GM23248 (cell line): ENCODE data around the gene PNMA1. TPM values are rescaled to one million over a fixed set of nuclear protein-coding genes. Genes with fewer than 3 reads are reported as not detected.

ENCODE experiments used
- DNase-seq: peaks from one replicate; pipeline ENCODE4 v3.0.0-alpha.2; 2015
- H2AFZ ChIP-seq: fragments of 200-600 bp; sonication (generic); 2 replicates; pipeline ENCODE4 v1.6.1; 2016; ENCODE audit warnings: antibody characterized with exemption
- H3F3A ChIP-seq: fragments of 200-600 bp; sonication (generic); 2 replicates; pipeline ENCODE4 v1.6.1; 2016; ENCODE audit warnings: mild to moderate bottlenecking, antibody characterized with exemption, mixed run types; ENCODE audit not compliant: insufficient read depth
- H3K27ac ChIP-seq: fragments of 200-600 bp; sonication (generic); 2 replicates; pipeline ENCODE4 v1.5.1; 2016; ENCODE audit warnings: mild to moderate bottlenecking
- H3K27me3 ChIP-seq: fragments of 200-600 bp; sonication (generic); replicated peaks from 2 replicates; pipeline ENCODE4 v1.6.1; 2016; ENCODE audit warnings: mild to moderate bottlenecking; ENCODE audit not compliant: insufficient read depth
- H3K36me3 ChIP-seq: fragments of 200-600 bp; sonication (generic); 2 replicates; pipeline ENCODE4 v1.6.1; 2016; ENCODE audit warnings: low read depth, mild to moderate bottlenecking
- H3K4me1 ChIP-seq: fragments of 200-600 bp; sonication (generic); 2 replicates; pipeline ENCODE4 v1.6.1; 2016; ENCODE audit warnings: mild to moderate bottlenecking; ENCODE audit not compliant: insufficient read depth
- H3K4me2 ChIP-seq: fragments of 200-600 bp; sonication (generic); one replicate; pipeline ENCODE4 v1.6.1; 2016; ENCODE audit warnings: mild to moderate bottlenecking; ENCODE audit not compliant: unreplicated experiment
- H3K4me3 ChIP-seq: fragments of 200-600 bp; sonication (generic); 2 replicates; pipeline ENCODE4 v1.5.1; 2016; ENCODE audit warnings: mild to moderate bottlenecking
- H3K79me2 ChIP-seq: fragments of 200-600 bp; sonication (generic); 2 replicates; pipeline ENCODE4 v1.6.1; 2016; ENCODE audit warnings: mild to moderate bottlenecking; ENCODE audit not compliant: insufficient read depth
- H3K9ac ChIP-seq: fragments of 200-600 bp; sonication (generic); 2 replicates; pipeline ENCODE4 v1.6.1; 2016; ENCODE audit warnings: mild to moderate bottlenecking
- H3K9me2 ChIP-seq: fragments of 200-600 bp; sonication (generic); 2 replicates; pipeline ENCODE4 v1.6.1; 2016; ENCODE audit warnings: mixed run types, mild to moderate bottlenecking, moderate library complexity; ENCODE audit not compliant: insufficient read depth
- H3K9me3 ChIP-seq: fragments of 200-600 bp; sonication (generic); one replicate; pipeline ENCODE4 v1.6.1; 2017; ENCODE audit warnings: low read depth
- H4K20me1 ChIP-seq: fragments of 200-600 bp; sonication (generic); 2 replicates; pipeline ENCODE4 v1.6.0; 2016; ENCODE audit not compliant: insufficient read depth
- EZH2 ChIP-seq: fragments of 200-600 bp; sonication (generic); IDR thresholded peaks from 2 replicates; pipeline ENCODE4 v1.6.1; 2018; ENCODE audit warnings: antibody characterized with exemption, mild to moderate bottlenecking; ENCODE audit not compliant: insufficient read depth, poor library complexity, severe bottlenecking
- EZH2phosphoT487 ChIP-seq: fragments of 200-600 bp; sonication (generic); IDR thresholded peaks from 2 replicates; pipeline ENCODE4 v1.6.1; 2018; ENCODE audit warnings: antibody characterized with exemption, moderate library complexity, mild to moderate bottlenecking, low read depth; ENCODE audit not compliant: insufficient read depth
- WGBS, 2 experiments: methylation state at CpG; one replicate each; pipeline ENCODE4 v1.1.6; 2015 to 2017; ENCODE audit warnings: low lambda C conversion rate in 2 of 2, low coverage in 1 of 2; ENCODE audit errors: missing lambda C conversion rate in 2 of 2; 5-methylcytosine and 5-hydroxymethylcytosine counted together
- in situ Hi-C: fragments of 300-500 bp; cut with MboI; formaldehyde crosslinking; loops from 2 replicates; pipeline ENCODE4 v1.15.0; 2020
- polyA plus RNA-seq: library from polyadenylated mRNA; unstranded; fragments of >200 nt; fragmentation: Nextera tagmentation; extraction: Ambion mirVana; gene quantifications from 2 replicates; pipeline ENCODE4 v1.2.1, GENCODE V29; 2016
- total RNA-seq: library from RNA; depleted of rRNA; stranded (reverse); fragments of >200 nt; shearing (Covaris generic); gene quantifications from 2 replicates; pipeline ENCODE4 v1.2.3, GENCODE V29; 2014

Gene PNMA1
- total and polyA plus RNA-seq, 2 experiments from 2014 or later = 14.2 to 64.7 TPM

DNA sequence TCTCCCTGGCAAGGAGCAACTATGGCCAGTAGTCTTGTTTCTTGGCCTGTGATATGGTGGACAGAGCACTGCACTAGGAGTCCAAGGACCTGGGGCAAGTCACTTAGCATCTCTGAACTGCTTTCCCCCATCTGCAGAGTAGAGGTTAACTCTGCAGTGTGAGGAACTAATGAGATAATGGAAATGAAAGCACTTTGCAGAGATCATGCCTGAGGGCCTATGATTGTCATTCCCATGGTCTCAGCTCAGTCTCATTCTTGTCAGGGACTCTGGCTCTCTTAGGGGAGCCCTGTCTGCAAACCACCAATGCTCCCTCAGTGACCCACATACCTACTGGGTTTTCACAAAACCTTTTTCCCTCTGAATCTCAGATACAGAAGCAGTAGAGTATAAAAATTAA, 6.5 kb upstream of the PNMA1 start:
- H3K4me1 ChIP-seq = peaks cover 29% of the 10 kb centered on the region

DNA sequence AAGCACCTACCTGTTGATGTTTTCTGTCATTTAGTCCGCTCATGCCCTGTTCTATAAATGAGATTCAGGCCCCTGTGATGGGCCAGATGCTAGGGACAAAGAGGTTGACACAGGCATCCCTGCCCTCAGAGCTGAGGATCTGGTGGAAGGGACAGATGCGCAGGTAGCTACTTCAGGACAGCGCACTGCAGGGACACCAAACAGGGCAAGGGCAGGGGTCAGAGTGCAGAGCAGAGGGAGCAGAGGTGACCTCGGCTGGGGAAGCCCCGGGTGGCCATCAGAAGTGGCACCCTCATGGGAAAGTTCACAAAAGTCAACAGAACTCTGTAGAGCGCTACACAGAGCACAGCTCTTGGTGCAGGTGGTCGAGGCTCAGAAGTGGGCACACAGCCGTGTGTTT, 5.6 kb upstream of the PNMA1 start:
- Histone ChIP-seq H3K4me1 (peaks cover 25% of the 10 kb centered on the region), H3K9ac (no peak overlapping the region), H3K4me3 (no peak overlapping the region), H3K79me2 (peaks cover 5% of the 10 kb centered on the region; the same call in 1 of the 2 replicates), H3K4me2 (no peak overlapping the region), H3K27ac (no peak overlapping the region), H3K9me3 (no peaks in the 10 kb centered on the region), H3K9me2 (no peaks in the 10 kb centered on the region), H3F3A (peaks cover 45% of the 10 kb centered on the region), H3K36me3 (peaks cover 29% of the 10 kb centered on the region), H4K20me1 (no peaks in the 10 kb centered on the region), H3K27me3 (no peaks in the 10 kb centered on the region), H2AFZ (no peak overlapping the region)
- no peak for DNase-seq
- 89% methylated on average over 8 of the region's 8 CpGs for WGBS, 2 experiments
- in situ Hi-C loops = no loop called here
- TF ChIP-seq EZH2 (no peak), EZH2phosphoT487 (no peak)

More for the DNA sequence above, 6.5 kb upstream of the PNMA1 start:
- H3K36me3 ChIP-seq = peaks cover 30% of the 10 kb centered on the region
- no peaks in the 10 kb centered on the region for H3K9me2 ChIP-seq
- no peak overlapping the region for H3K9ac ChIP-seq
- H3K27me3 ChIP-seq = no peaks in the 10 kb centered on the region
- TF ChIP-seq EZH2phosphoT487 (no peak), EZH2 (no peak)
- H3K27ac ChIP-seq = no peak overlapping the region
- peaks cover 45% of the 10 kb centered on the region for H3F3A ChIP-seq
- no peak overlapping the region for H2AFZ ChIP-seq
- no peak overlapping the region for H3K4me3 ChIP-seq
- H3K9me3 ChIP-seq = no peaks in the 10 kb centered on the region
- in situ Hi-C loops = no loop called here
- H3K79me2 ChIP-seq = peaks cover 5% of the 10 kb centered on the region; the same call in 1 of the 2 replicates
- H3K4me2 ChIP-seq = no peak overlapping the region
- no peak for DNase-seq
- H4K20me1 ChIP-seq = no peaks in the 10 kb centered on the region

DNA sequence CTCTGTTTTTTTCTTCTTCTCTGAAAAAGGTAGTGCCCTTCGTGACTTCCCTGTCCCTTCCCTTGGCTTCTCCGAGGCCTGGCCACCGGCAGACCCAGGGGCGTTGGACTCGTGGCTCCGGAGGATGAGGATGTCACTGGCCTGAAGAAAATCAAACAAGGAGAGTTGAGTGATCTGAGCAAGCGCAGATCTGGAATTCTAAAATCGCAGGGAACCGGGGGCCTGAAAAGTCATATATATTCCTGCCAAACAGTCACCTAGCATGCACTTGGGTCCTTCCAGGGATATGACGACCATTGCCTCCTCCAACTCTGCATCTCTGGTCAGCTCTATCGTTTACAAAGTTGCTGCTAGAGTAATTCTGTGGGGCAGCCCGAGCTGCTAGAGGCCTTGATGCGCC, 5.2 kb upstream of the PNMA1 start:
- peaks cover 45% of the 10 kb centered on the region for H3F3A ChIP-seq
- DNase-seq = no peak
- H3K27me3 ChIP-seq = no peaks in the 10 kb centered on the region
- WGBS, 2 experiments = 85 to 87% methylated on average over 13 of the region's 13 CpGs
- H3K79me2 ChIP-seq = peaks cover 5% of the 10 kb centered on the region; the same call in 1 of the 2 replicates
- H3K9me2 ChIP-seq = no peaks in the 10 kb centered on the region
- in situ Hi-C loops = no loop called here
- no peak overlapping the region for H3K27ac ChIP-seq
- H4K20me1 ChIP-seq = no peaks in the 10 kb centered on the region
- H3K4me3 ChIP-seq = no peak overlapping the region
- H3K36me3 ChIP-seq = peaks cover 29% of the 10 kb centered on the region
- H3K9ac ChIP-seq = no peak overlapping the region
- H3K9me3 ChIP-seq = no peaks in the 10 kb centered on the region
- H3K4me2 ChIP-seq = no peak overlapping the region
- no peak overlapping the region for H2AFZ ChIP-seq
- peaks cover 24% of the 10 kb centered on the region for H3K4me1 ChIP-seq
- TF ChIP-seq EZH2 (no peak), EZH2phosphoT487 (no peak)

DNA sequence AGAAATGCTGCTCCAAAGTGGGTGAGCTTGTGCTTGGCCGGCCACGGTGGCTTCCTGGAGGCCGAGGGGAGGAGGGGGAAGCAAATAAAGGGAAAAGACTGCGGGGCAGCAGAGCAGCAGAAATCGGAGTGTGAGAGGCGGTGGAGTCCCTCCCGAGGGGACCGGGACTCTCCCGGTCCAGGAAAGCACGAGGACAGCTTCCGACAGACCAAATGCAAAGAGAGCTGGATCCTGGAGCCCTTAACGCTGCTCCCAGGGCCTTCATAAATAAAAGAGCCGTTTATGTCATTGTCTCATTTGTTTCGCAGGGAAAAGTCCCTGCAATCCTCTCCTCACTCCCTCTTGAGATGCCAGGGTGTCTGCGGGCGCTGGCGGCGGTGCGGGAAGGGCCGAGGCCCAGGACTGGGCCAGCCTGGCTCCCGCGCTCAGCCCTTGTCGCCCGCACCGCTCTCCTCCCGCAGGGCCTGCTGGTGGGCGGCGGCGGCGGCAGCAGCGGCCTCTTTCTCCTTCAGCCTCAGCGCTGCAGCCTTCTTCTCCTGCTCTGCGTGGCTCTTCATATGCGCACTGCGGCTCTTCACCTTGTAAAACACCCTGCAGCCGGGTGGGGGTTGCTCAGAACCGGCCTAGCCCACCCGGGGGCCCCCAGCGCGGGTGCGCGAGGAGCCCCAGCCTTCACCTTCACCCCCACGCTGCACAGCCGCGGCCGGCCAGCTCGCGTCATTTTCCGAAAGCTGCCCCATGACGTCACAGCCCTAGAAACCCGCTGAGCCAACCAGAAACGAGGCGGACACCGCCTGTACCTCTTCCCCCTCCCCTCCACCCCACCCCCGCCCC, 4.5 kb upstream of the PNMA1 start:
- no peak overlapping the region for H3K4me3 ChIP-seq
- peaks cover 19% of the 10 kb centered on the region for H3K4me1 ChIP-seq
- H3K27me3 ChIP-seq = no peaks in the 10 kb centered on the region
- H3K9me3 ChIP-seq = no peaks in the 10 kb centered on the region
- H3F3A ChIP-seq = peaks cover 42% of the 10 kb centered on the region
- DNase-seq = no peak
- 86 to 88% methylated on average over 46 to 55 of the region's 55 CpGs for WGBS, 2 experiments
- H2AFZ ChIP-seq = no peak overlapping the region
- no peak overlapping the region for H3K4me2 ChIP-seq
- peaks cover 6% of the 10 kb centered on the region for H3K79me2 ChIP-seq
- no peaks in the 10 kb centered on the region for H3K9me2 ChIP-seq
- in situ Hi-C loops = no loop called here
- no peak overlapping the region for H3K9ac ChIP-seq
- no peaks in the 10 kb centered on the region for H4K20me1 ChIP-seq
- TF ChIP-seq EZH2 (no peak), EZH2phosphoT487 (no peak)
- peaks cover 29% of the 10 kb centered on the region for H3K36me3 ChIP-seq
- no peak overlapping the region for H3K27ac ChIP-seq
